SHP77 treated with DMSO at 0.1 percent for 48 hours (cell line): ENCODE results near the gene MTCL1.
A peak's percentile ranks its signal among the peaks of the same experiment; 100 is the strongest.

Experiments used
- DNase-seq: peaks from one replicate; lab custom pipeline; 2025; lab: John Stamatoyannopoulos, UW

Gene MTCL1

GRCh38 chr18:8688216-8688800 lies 17.0 kb upstream of the MTCL1 start:
- no peak for DNase-seq

DNA sequence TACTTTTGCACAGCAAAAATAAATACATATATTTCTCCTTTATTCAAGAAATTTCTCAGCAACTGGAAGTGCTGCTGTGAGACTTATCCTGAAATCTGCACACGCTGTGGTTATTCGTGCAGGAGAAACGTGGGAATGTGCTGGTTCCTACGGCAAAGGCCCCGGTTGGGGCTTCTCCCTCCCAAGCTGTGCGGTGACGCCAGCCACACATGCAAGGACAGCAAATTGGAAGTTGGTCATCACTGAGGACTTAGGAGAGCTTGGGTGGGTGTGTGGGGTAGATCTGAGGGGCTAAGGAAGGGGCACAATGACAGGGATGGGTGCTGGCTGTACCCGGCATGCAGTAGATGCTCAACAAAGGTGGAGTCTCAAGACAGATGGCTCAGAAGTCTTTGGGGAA lies 16.5 kb upstream of the MTCL1 start:
- DNase-seq: no peak

GRCh38 chr18:8689517-8689916 lies 15.8 kb upstream of the MTCL1 start:
- DNase-seq: no peak

DNA sequence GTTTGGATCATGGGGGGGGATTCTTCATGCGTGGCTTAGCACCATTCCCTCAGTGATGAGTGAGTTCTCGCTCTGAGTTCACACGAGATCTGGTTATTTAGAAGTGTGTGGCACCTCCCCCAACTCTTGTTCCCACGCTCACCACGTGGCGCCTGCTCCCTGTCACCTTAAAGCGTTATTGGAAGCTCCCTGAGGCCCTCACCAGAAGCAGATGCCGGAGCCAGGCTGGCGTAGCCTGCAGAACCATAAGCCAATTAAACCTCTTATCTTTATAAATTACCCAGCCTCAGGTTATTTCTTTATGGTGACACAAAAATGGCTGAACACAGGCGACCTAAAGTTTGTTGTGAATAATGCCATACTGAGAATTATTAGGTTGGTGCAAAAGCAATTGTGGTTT lies 10.5 kb upstream of the MTCL1 start:
- no peak for DNase-seq

DNA sequence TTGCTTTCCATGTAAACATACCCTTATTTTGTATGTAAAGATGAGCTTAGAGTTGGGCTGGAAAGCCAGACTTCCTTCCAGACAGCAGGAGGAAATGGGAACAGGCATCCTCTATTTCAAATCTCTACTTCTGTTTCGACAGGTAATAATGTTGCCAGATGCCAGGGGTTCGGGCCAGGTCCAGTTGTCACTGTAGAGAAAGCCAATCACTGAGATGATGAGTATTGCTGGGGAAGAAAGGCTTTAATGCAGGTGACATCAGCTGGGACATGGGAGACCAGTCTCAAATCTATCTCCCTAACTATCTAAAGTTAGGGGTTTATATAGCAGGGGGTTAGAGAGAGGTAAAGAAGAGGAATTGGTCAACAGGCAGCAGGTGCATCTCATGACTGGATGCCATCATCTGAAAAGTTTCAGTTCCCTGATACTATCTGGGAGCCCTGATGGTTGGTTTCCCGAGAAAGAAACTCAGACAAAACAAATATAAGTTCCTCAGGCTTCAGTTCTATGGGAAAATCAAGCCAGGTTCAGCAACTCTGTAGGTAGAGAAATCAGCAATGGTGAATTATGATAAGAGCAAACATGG lies 9.3 kb upstream of the MTCL1 start:
- DNase-seq: no peak

GRCh38 chr18:8696749-8697211 lies 8.6 kb upstream of the MTCL1 start:
- no peak for DNase-seq

- DNase-seq: no peak
Measured at GRCh38 chr18:8699126-8699525, 6.2 kb upstream of the MTCL1 start.

DNA sequence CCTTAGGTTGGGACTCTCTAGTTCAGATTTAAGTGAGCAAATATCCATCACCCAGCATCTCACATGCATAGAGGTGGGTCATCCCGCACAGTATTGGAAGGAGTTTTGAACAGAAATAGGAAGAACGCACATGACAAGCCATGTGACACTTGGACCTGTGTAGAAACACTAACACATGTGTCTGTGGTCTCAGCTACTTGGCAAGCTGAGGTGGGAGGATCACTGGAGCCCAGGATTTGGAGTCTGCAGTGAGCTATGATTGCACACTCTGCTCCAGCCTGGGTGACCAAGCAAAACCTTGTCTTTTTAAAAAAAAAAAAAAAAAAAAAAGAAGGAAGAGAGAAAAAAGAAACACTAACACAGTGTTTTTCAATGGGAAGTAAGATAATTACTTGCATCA lies 5.4 kb upstream of the MTCL1 start:
- no peak for DNase-seq

DNA sequence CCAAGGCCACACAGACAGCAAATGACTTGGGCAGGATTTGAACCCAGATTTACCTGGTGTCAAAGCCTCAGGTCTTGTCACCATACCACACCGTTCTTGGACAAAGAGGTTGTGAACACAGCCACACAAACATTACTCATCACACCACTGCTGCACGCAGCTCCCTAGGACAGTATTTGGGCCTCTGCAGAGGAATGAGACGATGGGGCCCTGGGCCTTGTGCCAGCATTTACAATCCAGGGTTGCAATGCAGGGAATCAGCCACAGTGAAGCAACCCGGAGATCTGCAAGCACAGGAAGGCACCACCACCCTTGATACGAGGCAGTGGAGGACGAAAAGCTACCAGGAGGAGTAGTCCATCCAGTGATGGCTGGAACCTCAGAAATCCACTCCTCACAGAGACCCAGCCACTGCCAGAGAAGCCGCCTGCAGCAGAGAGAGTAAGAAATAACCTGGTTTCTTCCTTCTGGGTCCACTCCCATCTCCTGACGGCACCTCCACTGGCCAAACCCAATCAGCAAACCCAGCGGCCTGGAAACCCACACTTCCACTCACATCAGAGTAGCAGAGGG lies 3.7 kb upstream of the MTCL1 start:
- DNase-seq: no peak

DNA sequence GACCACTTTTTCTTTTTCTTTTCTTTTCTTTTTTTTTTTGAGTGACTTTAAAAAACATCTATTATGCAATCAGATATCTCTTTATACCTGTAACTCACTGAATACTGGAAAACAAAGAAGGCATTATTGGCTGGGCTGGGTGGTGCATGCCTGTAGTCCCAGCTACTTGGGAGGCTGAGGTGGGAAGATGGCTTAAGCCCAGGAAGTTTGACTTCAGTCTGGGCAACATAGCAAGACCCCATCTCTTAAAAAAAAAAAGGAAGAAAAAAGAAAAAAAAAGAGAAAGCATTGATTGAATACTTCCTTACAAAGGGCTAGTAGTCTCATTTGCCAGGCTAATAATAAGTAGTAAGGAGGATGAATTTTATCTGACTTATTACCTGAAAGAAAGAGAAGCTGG lies 2.7 kb upstream of the MTCL1 start:
- DNase-seq: no peak

- DNase-seq: no peak
Measured at GRCh38 chr18:8703092-8703709, 2.2 kb upstream of the MTCL1 start.

GRCh38 chr18:8703781-8704301 lies 1.5 kb upstream of the MTCL1 start:
- no peak for DNase-seq

DNA sequence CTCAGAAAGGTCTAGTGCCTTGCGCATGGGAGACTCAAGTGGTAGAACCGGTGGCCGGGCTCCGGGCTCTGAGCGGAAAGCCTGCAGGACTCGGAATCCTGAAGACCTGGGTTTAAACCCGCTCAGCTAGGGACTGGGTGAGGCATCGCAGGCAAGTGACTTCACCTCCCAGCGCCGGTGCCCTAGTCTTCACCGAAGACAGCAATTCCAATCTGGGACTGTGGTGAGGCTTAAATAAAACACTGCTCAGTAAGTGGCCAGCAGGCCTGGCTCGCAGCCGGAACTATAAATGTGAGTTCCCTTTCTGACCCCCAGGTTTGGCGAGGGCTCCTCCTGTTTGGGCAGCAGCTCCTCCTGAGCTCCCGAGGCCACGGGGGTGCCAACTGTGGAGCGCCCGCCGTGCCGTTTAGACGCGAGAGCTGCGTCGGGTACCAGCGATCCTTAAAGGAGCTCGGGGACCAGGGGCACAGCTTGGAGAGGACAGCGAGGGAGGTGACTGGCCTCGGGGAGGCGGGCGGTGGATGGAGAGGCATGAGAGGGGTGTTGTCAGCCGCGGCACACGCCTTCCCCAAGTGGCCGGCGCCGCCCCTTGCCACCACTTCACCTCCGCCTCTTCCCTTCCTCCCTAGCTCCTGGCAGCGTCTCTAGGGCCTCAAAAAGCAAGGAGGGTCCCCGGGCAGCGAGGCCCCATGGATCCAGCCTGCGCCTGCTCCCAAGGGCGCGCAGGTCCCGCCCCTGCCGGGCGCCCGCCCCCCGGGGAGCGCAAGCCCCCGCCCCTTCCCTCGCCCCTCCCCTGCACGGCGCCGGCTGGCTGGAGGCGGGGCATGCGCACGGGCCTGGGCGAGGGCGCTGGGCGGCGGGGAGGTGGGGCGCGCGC lies 757 bp upstream of the MTCL1 start:
- DNase-seq: peak; percentile 43

DNA sequence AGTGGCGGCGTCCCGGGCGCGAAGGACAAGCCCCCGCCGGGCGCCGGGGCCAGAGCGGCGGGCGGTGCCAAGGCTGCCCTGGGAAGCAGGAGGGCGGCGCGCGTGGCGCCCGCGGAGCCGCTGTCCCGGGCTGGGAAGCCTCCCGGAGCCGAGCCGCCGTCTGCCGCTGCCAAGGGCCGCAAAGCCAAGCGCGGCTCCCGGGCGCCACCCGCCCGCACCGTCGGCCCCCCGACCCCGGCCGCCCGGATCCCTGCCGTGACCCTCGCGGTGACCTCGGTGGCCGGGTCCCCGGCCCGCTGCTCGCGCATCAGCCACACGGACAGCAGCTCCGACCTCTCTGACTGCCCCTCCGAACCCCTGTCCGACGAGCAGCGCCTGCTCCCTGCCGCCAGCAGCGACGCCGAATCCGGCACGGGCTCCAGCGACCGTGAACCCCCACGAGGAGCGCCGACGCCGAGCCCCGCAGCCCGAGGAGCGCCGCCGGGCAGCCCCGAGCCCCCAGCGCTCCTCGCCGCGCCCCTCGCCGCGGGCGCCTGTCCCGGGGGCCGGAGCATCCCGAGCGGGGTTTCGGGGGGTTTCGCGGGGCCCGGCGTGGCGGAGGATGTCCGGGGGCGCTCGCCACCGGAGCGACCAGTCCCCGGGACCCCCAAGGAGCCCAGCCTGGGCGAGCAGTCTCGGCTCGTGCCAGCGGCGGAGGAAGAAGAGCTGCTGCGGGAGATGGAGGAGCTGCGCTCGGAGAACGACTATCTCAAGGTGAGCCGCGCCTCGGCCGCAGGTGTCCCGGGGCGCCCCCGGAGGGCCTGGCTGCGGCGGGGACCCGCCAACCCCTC lies 820 bp downstream of the MTCL1 start:
- DNase-seq: no peak

DNA sequence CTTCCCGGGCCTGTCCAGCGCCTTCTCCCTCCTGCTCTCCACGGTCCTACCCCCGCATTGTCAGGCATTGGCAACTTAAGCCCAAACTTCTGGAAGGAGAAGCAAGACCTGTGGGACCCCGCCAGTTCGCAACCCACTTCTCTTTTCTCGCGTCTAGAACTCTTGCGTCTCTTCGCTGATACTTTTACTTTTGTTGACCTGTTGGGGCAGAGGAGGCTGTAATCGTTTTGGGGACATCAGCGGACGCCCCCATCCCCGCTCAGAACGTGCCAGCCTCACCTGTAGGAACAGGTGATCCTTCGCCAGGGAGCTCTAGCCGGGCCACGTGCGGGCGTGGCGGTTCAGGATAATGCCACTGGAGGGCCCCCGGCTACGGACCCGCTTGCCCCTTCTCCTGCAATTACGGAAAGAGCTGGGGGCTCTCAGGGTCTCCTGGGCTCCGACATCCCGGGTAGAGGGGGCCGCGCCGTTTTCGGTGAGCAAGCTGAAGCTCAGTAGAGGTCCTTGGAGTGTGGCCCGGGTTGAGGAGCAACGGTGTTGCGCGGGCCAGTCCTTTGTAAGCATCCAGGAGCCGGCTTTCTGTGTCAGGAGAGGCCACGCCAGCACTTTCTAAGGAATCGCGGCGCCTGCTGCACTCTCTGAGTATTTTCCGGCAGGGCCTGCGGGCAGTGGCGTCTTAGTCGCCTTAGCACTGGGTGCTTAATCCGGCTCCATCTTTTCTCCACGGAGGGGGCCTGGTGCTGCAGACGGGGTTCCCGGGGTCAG lies 1.6 kb downstream of the MTCL1 start:
- DNase-seq: no peak

GRCh38 chr18:8707556-8708300 lies 2.4 kb downstream of the MTCL1 start:
- DNase-seq: no peak

DNA sequence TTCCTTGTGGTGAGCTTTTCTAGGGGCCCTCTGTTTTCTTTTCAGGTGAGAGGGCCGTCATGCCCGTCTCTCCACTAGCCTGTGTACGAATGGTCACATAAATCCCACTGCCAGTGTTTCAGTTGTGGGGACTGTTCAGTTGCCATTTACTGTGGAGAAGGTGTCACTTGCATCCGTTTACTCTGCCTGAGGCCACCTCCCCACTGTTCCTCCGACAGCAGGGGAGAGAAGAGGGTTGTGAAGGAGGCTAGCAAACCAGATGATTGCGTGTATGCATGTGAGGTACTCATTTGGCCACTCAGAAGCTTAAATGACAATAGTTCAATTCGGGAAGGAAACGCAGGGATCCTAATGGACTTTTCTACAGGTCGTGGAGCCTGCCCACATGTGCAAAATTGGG lies 3.3 kb downstream of the MTCL1 start:
- DNase-seq: no peak

DNA sequence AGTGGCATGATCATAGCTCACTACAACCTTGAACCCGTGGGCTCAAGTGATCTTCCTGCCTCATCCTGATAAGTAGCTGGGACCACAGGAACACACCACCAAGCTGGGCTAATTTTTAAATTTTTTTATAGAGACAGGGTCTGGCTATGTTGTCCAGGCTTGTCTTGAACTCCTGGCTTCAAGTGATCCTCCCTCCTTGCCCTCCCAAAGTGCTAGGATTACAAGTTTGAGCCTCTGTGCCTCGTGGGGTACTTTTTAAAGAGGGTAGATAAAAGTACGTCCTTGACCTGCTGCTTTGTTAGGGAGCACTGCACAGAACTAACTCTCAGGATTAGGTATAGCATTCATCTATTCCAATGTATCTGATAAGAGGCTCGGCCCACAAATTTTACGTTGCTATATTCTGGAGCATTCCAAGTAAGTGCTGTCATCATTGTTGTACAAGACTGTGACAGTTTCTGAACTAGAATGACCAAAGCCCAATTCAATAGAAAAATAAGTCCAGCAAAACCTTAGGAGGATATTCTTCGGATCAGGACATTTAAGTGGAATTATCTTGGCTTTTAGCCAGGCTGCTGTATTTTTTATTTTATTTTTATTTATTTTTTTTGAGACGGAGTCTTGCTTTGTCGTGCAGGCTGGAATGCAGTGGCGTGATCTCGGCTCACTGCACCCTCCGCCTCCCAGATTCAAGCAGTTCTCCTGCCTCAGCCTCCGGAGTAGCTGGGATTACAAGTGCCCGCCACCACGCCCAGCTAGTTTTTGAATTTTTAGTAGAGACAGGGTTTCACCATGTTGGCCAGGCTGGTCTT lies 4.1 kb downstream of the MTCL1 start:
- no peak for DNase-seq

GRCh38 chr18:8711736-8712135 lies 6.4 kb downstream of the MTCL1 start:
- DNase-seq: no peak
